ENCODE data around the gene CLK2.

GRCh38 chr1:155226188-155226909 lies 47.0 kb downstream of the CLK2 start:
- TF ChIP-seq CTCF (IDR thresholded peaks at IDR 0.05) (peak; percentile 41 to 78 (median 49)), POLR2A (IDR thresholded peaks at IDR 0.05) (no peak)

Data from transverse colon (tissue), 3 donors.